HS-5 (cell line): Measurements from ENCODE around the gene ITGAD.

Experiments
- DNase-seq: peaks from one replicate; pipeline ENCODE4 v3.0.0-alpha.2; 2012; ENCODE audit warnings: low read depth

Gene ITGAD

GRCh38 chr16:31393056-31393455, at the start of gene ITGAD:
TSS of gene ITGAD (plus strand) at chr16:31393335. CDS start at chr16:31393361, 26 bp downstream.
- DNase-seq, result no peak

DNA sequence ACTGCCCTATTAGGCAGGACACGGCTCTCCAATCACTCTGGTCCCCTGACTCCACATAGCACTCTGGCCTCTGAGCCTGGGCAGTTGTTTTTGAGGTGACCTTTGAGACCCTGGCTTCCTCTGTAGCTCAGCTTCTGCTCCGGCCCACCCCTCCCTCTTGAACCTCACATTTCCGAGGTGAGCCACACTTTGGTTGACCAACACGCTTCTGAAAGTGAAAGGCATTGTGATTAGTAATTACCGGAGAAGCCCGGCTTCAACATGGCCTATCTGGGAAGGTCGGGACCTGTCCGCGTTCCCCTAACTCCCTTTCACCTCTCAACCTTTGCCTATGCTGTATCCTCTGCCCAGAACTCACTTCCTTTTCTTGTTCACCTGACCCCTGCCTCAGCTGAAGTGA, 48.4 kb upstream of the ITGAD start:
- no peak for DNase-seq

DNA sequence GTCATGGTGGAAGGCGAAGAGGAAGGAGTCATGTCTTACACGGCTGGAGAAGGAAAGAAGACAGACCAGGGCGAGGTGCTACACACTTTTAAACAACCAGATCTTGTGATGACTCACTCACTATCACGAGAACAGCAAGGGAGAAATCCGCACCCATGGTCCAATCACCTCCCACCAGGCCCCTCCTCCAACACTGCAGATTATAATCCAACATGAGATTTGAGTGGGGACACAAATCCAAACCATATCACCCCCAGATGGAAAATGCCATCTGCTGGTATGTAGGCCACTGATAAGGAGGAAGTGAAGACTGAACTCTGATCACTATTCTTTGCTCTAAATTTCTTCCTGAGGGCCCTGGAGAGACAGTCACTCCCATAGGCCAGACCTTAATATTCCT, 45.7 kb upstream of the ITGAD start:
- no peak for DNase-seq

GRCh38 chr16:31348579-31348978, 44.6 kb upstream of the ITGAD start:
- no peak for DNase-seq

DNA sequence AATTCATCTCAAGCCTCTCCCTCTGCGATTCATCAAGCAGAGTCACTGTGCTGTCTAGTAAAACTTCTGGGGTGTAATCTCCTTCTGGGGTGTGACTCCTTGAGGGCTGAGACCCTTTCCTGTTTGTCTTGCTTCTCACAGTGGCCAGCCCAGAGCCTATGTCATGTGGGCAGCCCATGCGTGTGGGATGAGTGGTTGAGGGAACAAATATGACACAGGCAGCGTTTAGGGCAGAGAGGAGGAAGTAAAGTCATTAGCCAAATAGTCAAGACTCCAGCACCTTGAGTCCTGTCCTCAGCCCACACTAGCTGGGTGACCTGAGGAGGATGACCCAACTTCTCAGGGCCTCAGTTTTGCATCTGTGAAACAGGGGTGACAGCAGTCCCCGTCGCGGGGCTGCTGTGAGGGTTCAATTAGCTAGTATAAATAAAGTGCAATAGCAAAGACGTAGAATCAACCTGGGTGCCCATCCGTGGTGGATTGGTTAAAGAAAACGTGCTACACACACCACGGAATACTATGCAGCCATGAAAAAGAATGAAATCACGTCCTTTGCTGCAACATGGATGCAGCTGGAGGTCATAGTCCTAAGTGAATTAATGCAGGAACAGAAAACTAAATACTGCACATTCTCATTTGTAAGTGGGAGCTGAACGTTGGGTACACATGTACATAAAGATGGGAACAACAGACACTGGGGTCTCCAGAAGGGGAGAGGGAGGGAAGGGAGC, 42.7 kb upstream of the ITGAD start:
- no peak for DNase-seq

- no peak for DNase-seq
These were observed 41.7 kb upstream of the ITGAD start for GRCh38 chr16:31351246-31351941.

DNA sequence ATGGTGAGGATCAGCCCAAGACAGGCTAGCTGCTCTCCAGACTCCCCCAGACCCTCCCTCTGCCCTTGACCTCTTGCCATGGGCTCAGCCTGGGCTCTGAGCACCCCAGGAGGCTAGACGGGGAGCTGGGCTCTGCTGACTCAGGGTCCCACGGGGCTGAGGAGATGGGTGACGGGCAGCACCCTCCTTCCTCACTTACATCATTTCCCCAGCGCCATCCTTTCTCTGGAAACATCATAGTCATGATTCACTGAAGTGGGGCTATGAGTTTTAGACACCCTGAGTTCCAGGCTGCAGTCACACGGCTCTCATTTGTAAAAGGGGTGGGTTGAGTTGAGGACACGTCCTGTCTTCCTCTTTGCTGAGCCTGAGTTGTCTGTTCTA, 41.2 kb upstream of the ITGAD start:
- no peak for DNase-seq

DNA sequence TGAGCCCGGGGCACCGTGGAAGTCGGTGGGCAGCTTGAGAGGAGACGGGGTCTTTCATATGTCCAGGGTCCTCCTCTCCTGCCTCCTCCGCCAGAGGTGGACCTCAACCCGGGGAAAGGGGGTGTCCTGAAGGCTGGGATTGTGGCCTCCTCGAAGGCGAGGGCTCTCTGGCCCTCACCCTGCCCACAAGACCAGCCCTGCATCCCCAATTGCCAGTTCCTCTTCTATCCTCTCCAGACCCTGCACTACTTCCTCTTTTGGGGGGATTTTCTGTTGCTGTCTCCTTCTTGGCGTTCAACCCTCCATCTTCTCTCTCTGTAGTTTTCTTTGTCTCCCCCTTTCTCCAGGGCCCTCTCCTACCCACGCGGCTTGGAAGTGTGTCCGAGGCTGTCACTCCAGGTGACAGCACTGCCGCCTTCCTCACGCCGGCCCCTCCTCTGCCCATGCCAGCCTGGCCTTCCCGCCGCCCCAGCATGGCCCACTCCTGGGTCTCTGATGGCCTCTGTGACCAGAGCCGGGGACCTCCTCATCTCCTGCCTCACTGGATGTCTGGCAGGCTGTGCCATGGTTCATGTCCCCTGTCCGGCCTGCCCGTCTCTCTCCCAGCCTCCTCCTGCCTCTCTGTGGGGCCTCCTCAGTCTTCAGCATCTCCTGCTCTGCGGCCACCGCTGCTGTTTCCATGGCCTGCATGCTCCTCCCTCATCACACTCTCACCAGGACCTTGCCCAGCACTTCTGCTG, 40.6 kb upstream of the ITGAD start:
- no peak for DNase-seq

DNA sequence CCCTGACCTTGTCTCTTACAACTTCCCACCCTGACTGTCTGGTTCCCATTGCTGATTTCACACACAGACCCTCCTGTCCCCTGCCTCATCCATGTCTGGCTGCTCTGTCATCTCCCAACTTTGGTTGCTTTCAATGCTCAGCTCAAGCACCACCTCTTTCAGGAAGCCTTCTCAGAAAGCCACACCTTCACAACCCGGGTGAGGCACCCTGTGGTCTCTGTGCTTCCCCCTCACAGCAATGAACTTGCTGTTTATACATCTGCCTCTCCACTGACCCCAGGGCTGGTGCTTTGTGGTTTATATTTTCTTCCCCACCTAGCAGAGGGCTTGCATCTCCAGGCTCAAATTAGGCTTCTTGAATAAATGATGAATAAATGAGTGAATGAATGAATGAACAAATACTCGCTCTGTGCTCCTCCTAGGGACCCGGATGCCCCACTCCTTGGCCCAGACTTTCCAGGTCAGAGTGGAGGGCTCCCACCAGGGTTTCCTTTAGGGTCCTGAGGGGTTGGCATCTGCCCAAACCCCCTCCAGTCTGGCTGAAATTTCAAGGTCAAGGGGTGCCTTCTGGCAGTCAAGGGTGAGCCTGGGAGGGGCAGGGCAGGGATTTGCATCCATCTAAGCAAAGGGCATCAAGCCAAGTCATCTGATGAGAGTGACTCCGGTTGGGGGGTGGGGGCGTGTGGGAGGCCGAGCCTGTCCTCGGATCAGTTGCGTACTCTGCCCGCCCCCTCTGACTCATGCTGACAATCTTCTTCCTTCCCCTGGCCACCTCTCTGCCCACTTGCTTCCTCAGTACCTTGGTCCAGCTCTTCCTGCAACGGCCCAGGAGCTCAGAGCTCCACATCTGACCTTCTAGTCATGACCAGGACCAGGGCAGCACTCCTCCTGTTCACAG, 38.5 kb upstream of the ITGAD start, which contains the start of gene ITGAX:
Gene ITGAX, plus strand, starts transcription at position 783 of the 898 bp plus-strand sequence. Its CDS starts 79 bp downstream, at position 862.
- no peak for DNase-seq

GRCh38 chr16:31355431-31356100, 37.6 kb upstream of the ITGAD start:
- no peak for DNase-seq

DNA sequence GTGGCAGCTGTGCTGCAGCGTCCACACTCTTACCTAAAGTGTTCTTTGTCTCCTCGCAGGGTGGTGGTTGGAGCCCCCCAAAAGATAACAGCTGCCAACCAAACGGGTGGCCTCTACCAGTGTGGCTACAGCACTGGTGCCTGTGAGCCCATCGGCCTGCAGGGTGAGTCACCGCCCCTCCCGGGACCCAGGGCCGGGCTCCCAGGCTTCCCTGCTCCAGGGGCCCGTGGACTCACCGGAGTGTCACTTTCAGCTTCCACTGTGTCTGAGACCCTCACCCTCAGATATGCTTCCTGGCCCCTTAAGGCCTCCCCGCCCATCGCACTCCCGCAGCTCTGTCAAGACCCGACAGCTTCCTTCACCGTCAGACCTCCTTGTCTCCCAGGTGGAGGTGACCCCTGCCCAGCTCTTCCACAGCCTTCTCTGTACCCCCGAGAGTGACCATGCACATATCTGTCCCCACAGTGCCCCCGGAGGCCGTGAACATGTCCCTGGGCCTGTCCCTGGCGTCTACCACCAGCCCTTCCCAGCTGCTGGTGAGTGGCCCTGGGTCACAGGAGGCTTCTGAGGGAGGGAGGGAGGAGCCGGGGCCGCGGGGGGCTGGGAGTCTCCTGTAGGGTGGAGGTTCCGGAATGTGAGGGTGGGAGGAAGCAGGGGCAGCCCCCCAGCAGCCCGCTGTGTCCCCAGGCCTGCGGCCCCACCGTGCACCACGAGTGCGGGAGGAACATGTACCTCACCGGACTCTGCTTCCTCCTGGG, 36.4 kb upstream of the ITGAD start:
- DNase-seq, result no peak

- DNase-seq, result no peak
These were observed 35.6 kb upstream of the ITGAD start for GRCh38 chr16:31357324-31358109.

- DNase-seq, result no peak
These were observed 32.9 kb upstream of the ITGAD start for GRCh38 chr16:31360251-31360650.

GRCh38 chr16:31361201-31362110, 31.7 kb upstream of the ITGAD start:
- DNase-seq, result no peak

DNA sequence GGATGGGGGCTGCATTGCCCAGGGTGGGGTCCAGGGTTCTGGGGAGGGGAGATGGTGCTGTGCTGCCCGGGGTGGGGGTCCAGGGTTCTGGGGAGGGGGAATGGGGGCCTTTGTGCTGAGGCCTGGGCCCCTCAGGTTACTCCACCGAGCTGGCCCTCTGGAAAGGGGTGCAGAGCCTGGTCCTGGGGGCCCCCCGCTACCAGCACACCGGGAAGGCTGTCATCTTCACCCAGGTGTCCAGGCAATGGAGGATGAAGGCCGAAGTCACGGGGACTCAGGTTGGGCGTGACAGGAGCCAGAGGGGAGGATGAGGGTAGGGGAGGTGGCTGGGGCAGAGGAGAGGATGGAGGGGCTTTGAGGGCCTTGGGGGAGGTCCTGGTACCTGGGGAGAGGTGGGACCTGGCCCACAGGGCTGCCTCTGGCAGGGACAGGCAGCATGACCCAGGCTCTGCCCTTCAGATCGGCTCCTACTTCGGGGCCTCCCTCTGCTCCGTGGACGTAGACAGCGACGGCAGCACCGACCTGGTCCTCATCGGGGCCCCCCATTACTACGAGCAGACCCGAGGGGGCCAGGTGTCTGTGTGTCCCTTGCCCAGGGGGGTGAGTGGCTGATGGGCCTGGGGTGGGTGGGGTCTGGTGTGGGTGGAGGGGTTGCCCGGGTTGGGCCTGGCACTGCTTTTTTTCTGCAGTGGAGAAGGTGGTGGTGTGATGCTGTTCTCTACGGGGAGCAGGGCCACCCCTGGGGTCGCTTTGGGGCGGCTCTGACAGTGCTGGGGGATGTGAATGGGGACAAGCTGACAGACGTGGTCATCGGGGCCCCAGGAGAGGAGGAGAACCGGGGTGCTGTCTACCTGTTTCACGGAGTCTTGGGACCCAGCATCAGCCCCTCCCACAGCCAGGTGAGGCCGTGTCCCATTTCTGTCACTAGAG, 30.4 kb upstream of the ITGAD start:
- no peak for DNase-seq

DNA sequence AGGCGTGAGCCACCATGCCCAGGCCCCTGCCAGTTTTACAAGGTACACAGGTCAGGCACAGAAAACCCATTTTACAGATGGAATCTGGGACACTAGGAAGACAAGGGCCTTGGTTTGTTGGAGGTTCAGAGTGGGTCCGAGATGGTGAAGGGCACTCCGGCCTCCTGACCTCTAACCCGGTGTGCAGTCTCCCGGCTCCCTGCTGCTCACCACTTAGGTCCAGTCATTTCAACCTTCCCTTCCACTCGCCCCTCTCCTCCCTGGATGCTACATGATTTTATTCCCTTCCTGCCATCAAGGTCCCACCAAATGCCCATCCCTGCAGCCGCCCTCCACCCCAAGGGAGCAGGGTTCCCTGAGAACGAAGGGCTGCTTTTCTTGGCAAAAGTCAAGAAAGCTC, 29.4 kb upstream of the ITGAD start:
- DNase-seq, result no peak

GRCh38 chr16:31364421-31364820, 28.7 kb upstream of the ITGAD start:
- no peak for DNase-seq
